Trophoblast cell (in vitro differentiated cells and primary cell): ENCODE results near the gene HDDC2.

Experiments
- DNase-seq, 2 donors: peaks; one replicate each; pipeline ENCODE4 v3.0.0-alpha.2; 2016
- H2AFZ ChIP-seq: 2 replicates; pipeline ENCODE4 v1.6.1; 2013; ENCODE audit warnings: low read length, moderate library complexity, mild to moderate bottlenecking; ENCODE audit not compliant: insufficient read depth, poor library complexity
- H2AK5ac ChIP-seq: 2 replicates; pipeline ENCODE4 v1.6.1; 2013; ENCODE audit warnings: mild to moderate bottlenecking, low read length
- H2BK120ac ChIP-seq: 2 replicates; pipeline ENCODE4 v1.6.1; 2013; ENCODE audit warnings: low read length, mild to moderate bottlenecking, moderate library complexity; ENCODE audit not compliant: insufficient read depth, poor library complexity
- H2BK12ac ChIP-seq: 2 replicates; pipeline ENCODE4 v1.6.1; 2013; ENCODE audit warnings: mild to moderate bottlenecking, low read length, moderate library complexity
- H2BK5ac ChIP-seq: 2 replicates; pipeline ENCODE4 v1.6.1; 2013; ENCODE audit warnings: low read length, low read depth, moderate library complexity, mild to moderate bottlenecking; ENCODE audit not compliant: poor library complexity
- H3K14ac ChIP-seq: 2 replicates; pipeline ENCODE4 v1.6.1; 2013; ENCODE audit warnings: mild to moderate bottlenecking, low read length
- H3K18ac ChIP-seq: 2 replicates; pipeline ENCODE4 v1.6.1; 2013; ENCODE audit warnings: mild to moderate bottlenecking, low read length
- H3K23ac ChIP-seq: 2 replicates; pipeline ENCODE4 v1.6.1; 2013; ENCODE audit warnings: low read length
- H3K27ac ChIP-seq: 2 replicates; pipeline ENCODE4 v1.5.1; 2013; ENCODE audit warnings: low read depth, mild to moderate bottlenecking, inconsistent platforms, low read length, moderate library complexity
- H3K27me3 ChIP-seq: 2 replicates; pipeline ENCODE4 v1.6.1; 2013; ENCODE audit warnings: inconsistent platforms, mild to moderate bottlenecking, low read length, moderate library complexity; ENCODE audit not compliant: insufficient read depth
- H3K36me3 ChIP-seq, 2 experiments: 1 replicate in 1 of 2; 2 replicates in 1 of 2; pipeline ENCODE4 v1.6.1; 2013; ENCODE audit warnings: low read length in 2 of 2, mild to moderate bottlenecking in 2 of 2, moderate library complexity in 1 of 2; ENCODE audit not compliant: insufficient read depth in 2 of 2, control insufficient read depth in 1 of 2
- H3K4ac ChIP-seq: 2 replicates; pipeline ENCODE4 v1.6.1; 2013; ENCODE audit warnings: low read depth, mild to moderate bottlenecking, low read length, moderate library complexity
- H3K4me1 ChIP-seq, 2 experiments: 1 replicate in 1 of 2; 2 replicates in 1 of 2; pipeline ENCODE4 v1.6.1; 2013; ENCODE audit warnings: low read length in 2 of 2, mild to moderate bottlenecking in 2 of 2, moderate library complexity in 1 of 2; ENCODE audit not compliant: insufficient read depth in 2 of 2, control insufficient read depth in 1 of 2
- H3K4me2 ChIP-seq: 2 replicates; pipeline ENCODE4 v1.6.1; 2013; ENCODE audit warnings: inconsistent platforms, mild to moderate bottlenecking, low read length, moderate library complexity
- H3K4me3 ChIP-seq: 2 replicates; pipeline ENCODE4 v1.5.1; 2013; ENCODE audit warnings: mild to moderate bottlenecking, low read depth, low read length, inconsistent platforms
- H3K79me1 ChIP-seq: one replicate; pipeline ENCODE4 v1.6.1; 2013; ENCODE audit warnings: low read length
- H3K79me2 ChIP-seq: 2 replicates; pipeline ENCODE4 v1.6.1; 2013; ENCODE audit warnings: low read length, mild to moderate bottlenecking; ENCODE audit not compliant: control insufficient read depth, insufficient read depth, poor library complexity
- H3K9ac ChIP-seq: 2 replicates; pipeline ENCODE4 v1.6.1; 2013; ENCODE audit warnings: mild to moderate bottlenecking, low read length
- H3K9me3 ChIP-seq: 2 replicates; pipeline ENCODE4 v1.6.1; 2013; ENCODE audit warnings: low read depth, mild to moderate bottlenecking, control low read depth, inconsistent platforms, low read length; ENCODE audit not compliant: insufficient read depth
- H4K12ac ChIP-seq: 2 replicates; pipeline ENCODE4 v1.6.1; 2013; ENCODE audit warnings: low read depth, mild to moderate bottlenecking, low read length, moderate library complexity
- H4K8ac ChIP-seq: 2 replicates; pipeline ENCODE4 v1.6.1; 2013; ENCODE audit warnings: low read depth, mild to moderate bottlenecking, low read length, moderate library complexity
- H4K91ac ChIP-seq: one replicate; pipeline ENCODE4 v1.6.1; 2013; ENCODE audit warnings: low read depth, mild to moderate bottlenecking, low read length, moderate library complexity
- whole genome bisulfite sequencing: extraction: QIAGEN DNeasy Blood & Tissue Kit; methylation state at CpG from one replicate; pipeline ENCODE4 v1.1.7; 2013; ENCODE audit warnings: missing lambda C conversion rate; ENCODE audit not compliant: insufficient read length, insufficient coverage; ENCODE audit errors: extremely low coverage; 5-methylcytosine and 5-hydroxymethylcytosine counted together

Gene HDDC2

DNA sequence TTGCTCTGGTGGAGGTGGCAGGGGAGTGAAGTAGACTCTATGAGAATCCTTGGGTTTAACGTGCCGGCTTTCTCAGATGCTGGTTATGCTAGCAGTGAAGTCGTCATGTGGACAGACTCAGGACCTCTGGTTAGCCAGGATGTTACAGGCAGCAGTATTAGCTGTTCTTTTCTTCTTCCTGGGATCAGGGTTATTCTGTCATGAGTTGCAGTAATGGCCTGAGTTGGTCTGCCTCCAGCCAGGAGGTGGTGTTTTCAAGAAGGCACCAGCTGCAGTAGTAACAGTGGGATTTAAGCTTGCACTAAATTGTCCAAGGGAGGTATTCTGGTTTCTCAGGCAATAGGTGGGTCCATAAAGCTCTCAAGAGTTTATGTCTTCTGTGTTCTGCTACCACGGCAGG lies 56.7 kb downstream of the HDDC2 start:
- Histone ChIP-seq H3K4me2 (no peak overlapping the region), H2AK5ac (no peak overlapping the region), H3K14ac (no peak overlapping the region), H3K4me1 (peaks cover 4 to 6% of the 10 kb centered on the region in 2 experiments), H3K23ac (no peak overlapping the region), H2BK120ac (no peak overlapping the region), H4K91ac (no peak overlapping the region), H3K79me2 (no peaks in the 10 kb centered on the region), H3K9me3 (no peaks in the 10 kb centered on the region), H3K9ac (no peak overlapping the region), H2BK12ac (no peak overlapping the region), H3K4ac (no peak overlapping the region), H4K8ac (no peak overlapping the region), H2BK5ac (no peak overlapping the region), H3K27ac (no peak overlapping the region), H3K27me3 (no peaks in the 10 kb centered on the region), H3K18ac (no peak overlapping the region), H3K79me1 (no peaks in the 10 kb centered on the region), H2AFZ (no peak overlapping the region), H3K36me3 (no peaks in the 10 kb centered on the region), H3K4me3 (no peak overlapping the region), H4K12ac (no peak overlapping the region)
- no CpG with 5 or more reads among the region's 4 CpGs for WGBS
- no peak for DNase-seq

DNA sequence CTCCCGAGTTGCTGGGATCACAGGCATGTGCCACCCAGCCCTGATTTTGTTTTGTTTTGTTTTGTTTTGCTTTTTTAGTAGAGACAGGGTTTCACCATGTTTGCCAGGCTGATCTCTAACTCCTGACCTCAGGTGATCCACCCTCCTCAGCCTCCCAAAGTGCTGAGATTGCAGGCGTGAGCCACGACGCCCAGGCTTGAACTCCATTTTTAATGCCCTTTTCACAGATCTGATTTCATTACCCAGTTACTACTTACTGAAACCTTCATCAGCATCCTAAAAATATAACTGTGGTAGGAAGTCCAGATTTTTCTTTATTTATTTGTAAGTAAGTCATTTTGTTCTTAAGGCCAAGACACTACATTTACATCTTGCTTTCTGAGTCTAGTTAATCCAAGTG lies 64.0 kb downstream of the HDDC2 start:
- H3K36me3 ChIP-seq = no peaks in the 10 kb centered on the region
- DNase-seq = no peak
- H2BK120ac ChIP-seq = no peak overlapping the region
- H3K27ac ChIP-seq = no peak overlapping the region
- H2BK5ac ChIP-seq = no peak overlapping the region
- no peaks in the 10 kb centered on the region for H3K4me1 ChIP-seq
- no peak overlapping the region for H4K12ac ChIP-seq
- no peaks in the 10 kb centered on the region for H3K79me1 ChIP-seq
- H2BK12ac ChIP-seq = no peak overlapping the region
- no peak overlapping the region for H3K4ac ChIP-seq
- H3K9ac ChIP-seq = no peak overlapping the region
- H2AFZ ChIP-seq = no peak overlapping the region
- H3K18ac ChIP-seq = no peak overlapping the region
- no peaks in the 10 kb centered on the region for H3K9me3 ChIP-seq
- no peak overlapping the region for H3K4me2 ChIP-seq
- no CpG with 5 or more reads among the region's 4 CpGs for WGBS
- H4K91ac ChIP-seq = no peak overlapping the region
- H3K14ac ChIP-seq = no peak overlapping the region
- H3K23ac ChIP-seq = no peak overlapping the region
- H4K8ac ChIP-seq = no peak overlapping the region
- no peak overlapping the region for H2AK5ac ChIP-seq
- H3K79me2 ChIP-seq = no peaks in the 10 kb centered on the region
- H3K4me3 ChIP-seq = no peak overlapping the region
- no peaks in the 10 kb centered on the region for H3K27me3 ChIP-seq

DNA sequence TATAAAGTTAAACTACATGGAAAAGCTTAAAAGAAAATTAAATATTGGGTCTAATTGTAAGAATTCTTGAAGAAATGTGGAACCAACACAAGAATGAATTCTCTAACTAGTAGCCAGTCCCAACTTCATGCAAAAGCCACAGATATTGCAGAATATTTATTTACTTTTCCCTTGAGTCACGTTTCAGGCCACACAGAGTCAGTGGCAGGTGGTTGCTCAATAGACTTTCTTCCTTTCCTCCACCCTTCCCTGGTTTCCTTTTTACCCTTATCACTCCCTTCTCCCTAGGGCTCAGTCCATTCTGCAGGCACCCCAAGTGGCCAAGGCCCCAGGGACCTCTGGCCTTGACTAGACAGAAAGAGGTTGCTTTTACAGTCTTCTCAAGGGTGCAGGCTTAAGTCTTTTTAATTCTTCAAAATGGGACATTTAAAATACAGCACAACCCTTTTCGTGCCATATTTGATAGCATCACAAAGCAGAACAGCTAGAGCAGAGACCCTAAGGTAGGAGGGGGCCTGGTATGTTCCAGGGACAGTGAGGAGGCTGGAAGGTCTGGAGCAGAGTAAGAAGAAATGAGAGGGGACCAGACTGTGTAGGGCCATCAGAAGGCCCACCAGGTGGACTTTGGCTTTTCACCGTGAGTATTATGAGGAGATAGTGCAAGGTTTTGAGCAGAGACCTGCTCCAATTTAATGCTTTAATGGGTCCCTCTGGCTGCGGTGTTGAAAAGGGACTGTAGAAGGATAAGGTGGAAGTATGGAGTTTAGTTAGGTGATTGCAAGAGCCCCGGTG lies 65.0 kb downstream of the HDDC2 start:
- Histone ChIP-seq H3K4me1 (no peaks in the 10 kb centered on the region), H3K27me3 (no peaks in the 10 kb centered on the region), H2BK12ac (no peak overlapping the region), H3K23ac (no peak overlapping the region), H3K4me2 (no peak overlapping the region), H4K91ac (no peak overlapping the region), H3K9me3 (no peaks in the 10 kb centered on the region), H2BK5ac (no peak overlapping the region), H3K27ac (no peak overlapping the region), H4K8ac (no peak overlapping the region), H3K79me2 (no peaks in the 10 kb centered on the region), H3K4me3 (no peak overlapping the region), H2AK5ac (no peak overlapping the region), H3K4ac (no peak overlapping the region), H2AFZ (no peak overlapping the region), H3K36me3 (no peaks in the 10 kb centered on the region), H2BK120ac (no peak overlapping the region), H4K12ac (no peak overlapping the region), H3K14ac (no peak overlapping the region), H3K9ac (no peak overlapping the region), H3K18ac (no peak overlapping the region), H3K79me1 (no peaks in the 10 kb centered on the region)
- DNase-seq = no peak
- WGBS = no CpG with 5 or more reads among the region's 5 CpGs

DNA sequence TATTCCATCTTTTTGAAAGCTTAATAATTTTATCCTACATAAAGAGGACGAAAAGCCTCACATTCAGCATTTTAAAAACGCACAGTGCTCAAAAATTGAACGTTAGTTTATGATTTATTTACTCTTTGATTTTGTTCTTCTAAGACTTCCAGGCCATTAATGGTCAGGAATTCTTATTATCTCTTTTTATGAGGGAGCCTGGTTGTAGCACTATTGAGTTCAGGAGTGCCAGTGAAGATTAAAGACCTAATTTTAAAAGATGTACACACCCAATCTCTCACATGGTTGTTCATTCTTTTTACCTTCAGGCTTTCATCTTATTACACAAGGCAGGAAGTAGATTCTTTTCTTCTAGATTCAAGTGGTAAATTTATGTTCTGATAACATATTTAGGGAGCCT lies 68.6 kb downstream of the HDDC2 start:
- Histone ChIP-seq H3K4me1 (peaks cover 0 to 2% of the 10 kb centered on the region in 2 experiments), H3K23ac (no peak overlapping the region), H3K18ac (no peak overlapping the region), H3K79me1 (peaks cover 3% of the 10 kb centered on the region), H2BK5ac (no peak overlapping the region), H2AK5ac (no peak overlapping the region), H3K79me2 (no peaks in the 10 kb centered on the region), H3K9me3 (no peaks in the 10 kb centered on the region), H3K36me3 (no peaks in the 10 kb centered on the region), H3K27me3 (no peaks in the 10 kb centered on the region), H3K4ac (no peak overlapping the region), H3K14ac (no peak overlapping the region), H4K8ac (no peak overlapping the region), H2BK12ac (no peak overlapping the region), H3K4me2 (no peak overlapping the region), H4K12ac (no peak overlapping the region), H4K91ac (no peak overlapping the region), H2BK120ac (no peak overlapping the region), H2AFZ (no peak overlapping the region), H3K27ac (no peak overlapping the region), H3K9ac (no peak overlapping the region), H3K4me3 (no peak overlapping the region)
- WGBS = no CpG with 5 or more reads among the region's 3 CpGs
- peak in 1 of 2 donors; percentile 5 for DNase-seq
